Nephron progenitor cell (in vitro differentiated cells): ENCODE measurements around the gene ARHGEF2.

ENCODE experiments used
- DNase-seq: peaks from one replicate; pipeline ENCODE4 v3.0.0; 2021
- H3K27ac Mint-ChIP-seq: 2 replicates; pipeline ENCODE4 v1.8.0; 2021; ENCODE audit warnings: mild to moderate bottlenecking, moderate library complexity, mixed read lengths
- H3K27me3 Mint-ChIP-seq: 2 replicates; pipeline ENCODE4 v1.8.0; 2021; ENCODE audit warnings: mild to moderate bottlenecking, low read depth, mixed read lengths; ENCODE audit not compliant: poor library complexity
- H3K36me3 Mint-ChIP-seq: 2 replicates; pipeline ENCODE4 v1.8.0; 2021; ENCODE audit warnings: low read depth, mixed read lengths
- H3K4me1 Mint-ChIP-seq: 2 replicates; pipeline ENCODE4 v1.8.0; 2021; ENCODE audit warnings: mixed read lengths
- H3K4me3 Mint-ChIP-seq: 2 replicates; pipeline ENCODE4 v1.8.0; 2021; ENCODE audit warnings: mild to moderate bottlenecking, moderate library complexity, mixed read lengths
- H3K9me3 Mint-ChIP-seq: 2 replicates; pipeline ENCODE4 v1.8.0; 2021; ENCODE audit warnings: mild to moderate bottlenecking, moderate library complexity, mixed read lengths
- CTCF ChIP-seq: fragments of 200-600 bp; sonication (generic); IDR thresholded peaks from 2 replicates; pipeline ENCODE4 v1.5.0; 2021; ENCODE audit warnings: antibody characterized with exemption

ARHGEF2 gene

GRCh38 chr1:155909894-155910293, 68.5 kb downstream of the ARHGEF2 start:
- peaks cover 20% of the 10 kb centered on the region for H3K4me1 Mint-ChIP-seq
- no peak overlapping the region for H3K27ac Mint-ChIP-seq
- no peaks in the 10 kb centered on the region for H3K27me3 Mint-ChIP-seq
- no peak for DNase-seq
- no peaks in the 10 kb centered on the region for H3K9me3 Mint-ChIP-seq
- TF ChIP-seq CTCF = no peak
- H3K36me3 Mint-ChIP-seq = peaks cover 42% of the 10 kb centered on the region
- H3K4me3 Mint-ChIP-seq = peak overlapping the region; percentile 96

GRCh38 chr1:155904261-155904660, 74.1 kb downstream of the ARHGEF2 start:
- no peak for TF ChIP-seq CTCF
- DNase-seq = no peak
- no peak overlapping the region for H3K27ac Mint-ChIP-seq
- H3K9me3 Mint-ChIP-seq = no peaks in the 10 kb centered on the region
- H3K4me3 Mint-ChIP-seq = no peak overlapping the region
- no peaks in the 10 kb centered on the region for H3K4me1 Mint-ChIP-seq
- H3K27me3 Mint-ChIP-seq = no peaks in the 10 kb centered on the region
- H3K36me3 Mint-ChIP-seq = peaks cover 54% of the 10 kb centered on the region

- DNase-seq = no peak
These were observed 78.2 kb downstream of the ARHGEF2 start for GRCh38 chr1:155900161-155900560.

GRCh38 chr1:155899683-155900082, 78.7 kb downstream of the ARHGEF2 start:
- no peaks in the 10 kb centered on the region for H3K9me3 Mint-ChIP-seq
- peaks cover 63% of the 10 kb centered on the region for H3K36me3 Mint-ChIP-seq
- no peaks in the 10 kb centered on the region for H3K4me1 Mint-ChIP-seq
- H3K4me3 Mint-ChIP-seq = no peak overlapping the region
- no peak for TF ChIP-seq CTCF
- no peak for DNase-seq
- no peaks in the 10 kb centered on the region for H3K27me3 Mint-ChIP-seq
- H3K27ac Mint-ChIP-seq = peak overlapping the region; percentile 77

More at GRCh38 chr1:155900161-155900560, 78.2 kb downstream of the ARHGEF2 start:
- Mint-ChIP-seq H3K9me3 (no peaks in the 10 kb centered on the region), H3K36me3 (peaks cover 65% of the 10 kb centered on the region), H3K27me3 (no peaks in the 10 kb centered on the region), H3K4me3 (no peak overlapping the region), H3K27ac (no peak overlapping the region), H3K4me1 (no peaks in the 10 kb centered on the region)
- no peak for TF ChIP-seq CTCF

GRCh38 chr1:155898888-155899287, 79.5 kb downstream of the ARHGEF2 start:
- peaks cover 56% of the 10 kb centered on the region for H3K36me3 Mint-ChIP-seq
- H3K27me3 Mint-ChIP-seq = no peaks in the 10 kb centered on the region
- no peaks in the 10 kb centered on the region for H3K9me3 Mint-ChIP-seq
- H3K4me3 Mint-ChIP-seq = no peak overlapping the region
- DNase-seq = no peak
- no peaks in the 10 kb centered on the region for H3K4me1 Mint-ChIP-seq
- no peak for TF ChIP-seq CTCF
- H3K27ac Mint-ChIP-seq = no peak overlapping the region

- no peaks in the 10 kb centered on the region for H3K9me3 Mint-ChIP-seq
- no peak for DNase-seq
- no peaks in the 10 kb centered on the region for H3K4me1 Mint-ChIP-seq
- peaks cover 51% of the 10 kb centered on the region for H3K36me3 Mint-ChIP-seq
- no peak overlapping the region for H3K27ac Mint-ChIP-seq
- H3K27me3 Mint-ChIP-seq = peaks cover 4% of the 10 kb centered on the region
- no peak overlapping the region for H3K4me3 Mint-ChIP-seq
- TF ChIP-seq CTCF = no peak
These were observed 80.6 kb downstream of the ARHGEF2 start for GRCh38 chr1:155897746-155898145.
